Measurements from ENCODE around the gene THEM4.

DNA sequence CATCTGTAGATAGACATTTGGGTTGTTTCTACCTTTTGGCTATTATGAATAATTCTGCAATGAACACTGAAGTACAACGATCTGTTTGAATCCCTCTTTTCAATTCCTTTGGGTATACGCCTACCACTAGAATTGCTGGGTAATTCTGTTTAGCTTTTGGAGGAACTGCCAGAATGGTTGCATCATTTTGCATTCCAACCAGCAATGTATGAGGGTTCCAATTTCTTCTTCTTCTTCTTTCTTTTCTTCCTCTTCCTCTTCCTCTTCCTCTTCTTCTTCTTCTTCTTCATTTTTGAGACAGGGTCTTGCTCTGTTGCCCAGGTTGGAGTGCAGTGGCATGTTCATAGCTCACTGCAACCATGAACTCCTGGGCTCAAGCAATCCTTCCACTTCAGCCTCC, 42.0 kb downstream of the THEM4 start:
- TF ChIP-seq, protein P1, sequence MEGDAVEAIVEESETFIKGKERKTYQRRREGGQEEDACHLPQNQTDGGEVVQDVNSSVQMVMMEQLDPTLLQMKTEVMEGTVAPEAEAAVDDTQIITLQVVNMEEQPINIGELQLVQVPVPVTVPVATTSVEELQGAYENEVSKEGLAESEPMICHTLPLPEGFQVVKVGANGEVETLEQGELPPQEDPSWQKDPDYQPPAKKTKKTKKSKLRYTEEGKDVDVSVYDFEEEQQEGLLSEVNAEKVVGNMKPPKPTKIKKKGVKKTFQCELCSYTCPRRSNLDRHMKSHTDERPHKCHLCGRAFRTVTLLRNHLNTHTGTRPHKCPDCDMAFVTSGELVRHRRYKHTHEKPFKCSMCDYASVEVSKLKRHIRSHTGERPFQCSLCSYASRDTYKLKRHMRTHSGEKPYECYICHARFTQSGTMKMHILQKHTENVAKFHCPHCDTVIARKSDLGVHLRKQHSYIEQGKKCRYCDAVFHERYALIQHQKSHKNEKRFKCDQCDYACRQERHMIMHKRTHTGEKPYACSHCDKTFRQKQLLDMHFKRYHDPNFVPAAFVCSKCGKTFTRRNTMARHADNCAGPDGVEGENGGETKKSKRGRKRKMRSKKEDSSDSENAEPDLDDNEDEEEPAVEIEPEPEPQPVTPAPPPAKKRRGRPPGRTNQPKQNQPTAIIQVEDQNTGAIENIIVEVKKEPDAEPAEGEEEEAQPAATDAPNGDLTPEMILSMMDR (IDR thresholded peaks at IDR 0.05): no peak
- TF ChIP-seq POLR2A (IDR thresholded peaks at IDR 0.05; ENCODE audit: low read depth): no peak
